ENCODE measurements around the gene DTNA. TPM values are rescaled to one million over a fixed set of nuclear protein-coding genes. Genes with fewer than 3 reads are reported as not detected.
A peak's percentile ranks its signal among the peaks of the same experiment; 100 is the strongest.

The DTNA gene
- total RNA-seq, 1 donor from 2014 or later = not detected

DNA sequence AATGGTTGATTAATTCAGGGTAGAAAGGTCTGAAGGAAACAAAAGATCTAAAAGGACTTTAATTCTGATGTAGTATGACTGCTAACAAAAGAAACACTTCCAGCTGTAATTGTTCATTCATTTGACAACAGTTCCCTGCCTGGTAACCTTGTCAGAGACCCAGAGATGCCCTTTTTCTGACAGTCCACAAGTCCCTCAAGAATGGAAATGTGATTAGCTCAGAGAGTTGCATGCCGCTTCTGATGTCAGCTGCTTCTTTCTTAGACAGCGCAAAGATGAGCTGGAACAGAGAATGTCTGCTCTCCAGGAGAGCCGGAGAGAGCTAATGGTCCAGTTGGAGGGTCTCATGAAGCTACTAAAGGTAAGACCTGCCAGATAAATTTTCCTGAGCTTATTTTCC lies 153.6 kb downstream of the DTNA start:
- peaks cover 40% of the 10 kb centered on the region for H3K4me1 Mint-ChIP-seq (ENCODE audit: low read depth)
- peaks cover 27% of the 10 kb centered on the region for H3K27me3 Mint-ChIP-seq (ENCODE audit: insufficient read depth)
- no peak for DNase-seq (ENCODE audit: low spot score)
- H3K36me3 Mint-ChIP-seq (ENCODE audit: low read depth) = peaks cover 2% of the 10 kb centered on the region
- no peak overlapping the region for H3K4me3 Mint-ChIP-seq
- H3K9me3 Mint-ChIP-seq = no peaks in the 10 kb centered on the region
- no peak overlapping the region for H3K27ac Mint-ChIP-seq
- intact Hi-C loops (cut with micrococcal nuclease) = loop anchor here (5.0 to 10.0 kb wide), 2 partner anchors 754 to 1111 kb away; partner anchors contain the start of gene RMP24

DNA sequence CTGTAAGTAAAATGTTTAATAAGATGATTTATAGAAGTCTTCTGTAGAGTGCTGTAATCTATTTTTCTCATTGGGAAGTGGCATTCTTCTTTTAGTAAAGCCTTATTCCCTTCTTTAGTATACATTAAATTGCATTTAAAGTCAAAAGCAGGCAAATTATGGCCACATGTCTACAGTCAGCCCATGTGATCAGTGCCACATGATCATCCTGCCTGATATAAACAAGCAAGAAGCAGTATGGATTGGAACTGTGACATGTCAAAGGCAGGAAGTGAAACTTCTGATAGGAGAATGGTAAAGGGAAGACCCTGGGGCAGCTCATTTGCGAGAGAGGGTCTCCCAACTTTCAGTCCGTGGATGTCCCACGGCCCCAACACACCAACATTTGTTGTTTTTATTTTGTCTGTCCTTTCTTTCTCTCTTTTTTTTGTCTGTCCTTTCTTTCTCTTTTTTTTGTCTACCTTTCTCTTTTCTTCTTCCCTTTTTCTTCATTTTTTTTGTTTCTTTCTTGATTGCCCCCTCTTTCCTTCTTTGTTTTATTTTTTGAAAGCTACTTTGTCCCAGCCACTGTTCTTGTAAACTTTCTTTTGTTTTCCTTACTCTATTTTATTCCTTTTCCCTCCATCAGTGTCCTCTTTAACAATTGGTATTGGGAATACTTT lies 154.9 kb downstream of the DTNA start:
- H3K4me3 Mint-ChIP-seq = no peak overlapping the region
- H3K9me3 Mint-ChIP-seq = no peaks in the 10 kb centered on the region
- H3K27ac Mint-ChIP-seq = peak overlapping the region; percentile 55
- peaks cover 23% of the 10 kb centered on the region for H3K27me3 Mint-ChIP-seq (ENCODE audit: insufficient read depth)
- no peak for DNase-seq (ENCODE audit: low spot score)
- H3K4me1 Mint-ChIP-seq (ENCODE audit: low read depth) = peaks cover 40% of the 10 kb centered on the region
- peaks cover 2% of the 10 kb centered on the region for H3K36me3 Mint-ChIP-seq (ENCODE audit: low read depth)
- intact Hi-C loops (cut with micrococcal nuclease) = loop anchor here (5.0 to 10.0 kb wide), 2 partner anchors 752 to 1110 kb away; partner anchors contain the start of gene RMP24

DNA sequence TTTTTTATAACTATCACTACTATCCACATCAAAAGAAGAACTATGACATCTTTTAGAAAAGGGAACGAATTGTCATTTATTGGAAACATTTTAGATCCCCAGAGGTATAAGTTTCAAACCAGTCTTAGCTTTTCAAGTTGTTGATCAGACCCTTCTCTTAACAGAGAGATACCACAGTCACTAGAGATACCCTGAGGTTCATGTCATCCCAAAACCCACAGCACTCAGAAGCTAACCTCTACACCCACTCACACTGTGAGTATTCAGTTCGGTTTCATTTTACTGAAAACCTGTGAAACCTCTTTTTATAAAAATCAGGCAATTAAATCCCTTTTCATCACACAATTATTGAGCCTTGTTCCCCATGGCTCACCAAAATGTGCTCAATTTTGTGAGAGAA lies 156.2 kb downstream of the DTNA start:
- Mint-ChIP-seq H3K4me1 (ENCODE audit: low read depth) (peaks cover 33% of the 10 kb centered on the region), H3K36me3 (ENCODE audit: low read depth) (peaks cover 2% of the 10 kb centered on the region), H3K27me3 (ENCODE audit: insufficient read depth) (peaks cover 23% of the 10 kb centered on the region), H3K9me3 (no peaks in the 10 kb centered on the region), H3K4me3 (no peak overlapping the region), H3K27ac (peak overlapping the region; percentile 7)
- no peak for DNase-seq (ENCODE audit: low spot score)
- intact Hi-C loops (cut with micrococcal nuclease) = loop anchor here (1.0 to 10.0 kb wide), 2 partner anchors 113 to 1108 kb away; partner anchors contain the start of gene RMP24

DNA sequence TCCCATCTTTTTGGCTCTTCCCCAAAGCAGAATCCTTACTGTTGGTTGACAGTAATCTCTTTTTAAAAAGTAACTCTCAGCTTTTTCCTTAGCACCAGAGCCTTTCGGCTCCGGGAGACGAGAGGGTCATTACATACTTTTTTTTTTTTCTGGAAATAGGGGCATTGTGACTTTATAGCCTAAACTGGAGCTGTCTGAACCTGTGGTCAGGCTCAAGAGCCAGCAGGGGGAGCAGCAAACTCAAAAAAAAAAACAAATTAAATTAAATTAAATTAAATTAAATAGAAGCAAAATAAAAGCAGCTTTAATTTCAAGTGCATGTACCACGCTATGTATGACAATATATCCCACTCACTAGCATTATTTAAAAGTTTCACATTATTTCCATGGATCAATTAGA lies 156.6 kb downstream of the DTNA start:
- H3K4me1 Mint-ChIP-seq (ENCODE audit: low read depth) = peaks cover 33% of the 10 kb centered on the region
- H3K36me3 Mint-ChIP-seq (ENCODE audit: low read depth) = peaks cover 2% of the 10 kb centered on the region
- no peak overlapping the region for H3K4me3 Mint-ChIP-seq
- H3K27ac Mint-ChIP-seq = no peak overlapping the region
- H3K9me3 Mint-ChIP-seq = no peaks in the 10 kb centered on the region
- no peak for DNase-seq (ENCODE audit: low spot score)
- intact Hi-C loops (cut with micrococcal nuclease) = loop anchor here (1.0 to 10.0 kb wide), 2 partner anchors 113 to 1108 kb away; partner anchors contain the start of gene RMP24
- peaks cover 23% of the 10 kb centered on the region for H3K27me3 Mint-ChIP-seq (ENCODE audit: insufficient read depth)

DNA sequence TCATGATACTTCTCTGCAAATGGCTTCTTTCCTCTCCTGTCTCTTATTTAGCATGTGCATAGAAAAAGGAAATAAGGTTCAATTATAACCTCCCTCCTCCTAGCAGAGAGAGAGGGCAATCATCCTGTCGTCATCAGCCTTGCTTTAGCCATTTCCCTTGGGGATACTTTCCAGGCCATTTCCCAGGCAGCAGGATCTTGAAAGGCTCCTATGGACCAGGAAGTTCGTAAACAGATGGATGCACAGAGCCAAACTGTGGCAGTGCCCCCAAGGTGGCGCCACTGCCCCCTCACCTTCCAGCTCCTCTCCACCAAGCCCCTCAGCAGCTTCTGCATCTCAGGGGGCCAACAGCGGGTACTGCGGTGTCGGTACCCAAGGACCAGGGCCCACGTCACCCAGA lies 157.4 kb downstream of the DTNA start:
- H3K27me3 Mint-ChIP-seq (ENCODE audit: insufficient read depth) = peaks cover 20% of the 10 kb centered on the region
- no peak overlapping the region for H3K27ac Mint-ChIP-seq
- peaks cover 33% of the 10 kb centered on the region for H3K4me1 Mint-ChIP-seq (ENCODE audit: low read depth)
- intact Hi-C loops (cut with micrococcal nuclease) = loop anchor here (10.0 kb wide), 1 partner anchor 1107 kb away; the partner anchor contains the start of gene RMP24
- H3K4me3 Mint-ChIP-seq = no peak overlapping the region
- DNase-seq (ENCODE audit: low spot score) = no peak
- H3K36me3 Mint-ChIP-seq (ENCODE audit: low read depth) = peaks cover 2% of the 10 kb centered on the region
- no peaks in the 10 kb centered on the region for H3K9me3 Mint-ChIP-seq

DNA sequence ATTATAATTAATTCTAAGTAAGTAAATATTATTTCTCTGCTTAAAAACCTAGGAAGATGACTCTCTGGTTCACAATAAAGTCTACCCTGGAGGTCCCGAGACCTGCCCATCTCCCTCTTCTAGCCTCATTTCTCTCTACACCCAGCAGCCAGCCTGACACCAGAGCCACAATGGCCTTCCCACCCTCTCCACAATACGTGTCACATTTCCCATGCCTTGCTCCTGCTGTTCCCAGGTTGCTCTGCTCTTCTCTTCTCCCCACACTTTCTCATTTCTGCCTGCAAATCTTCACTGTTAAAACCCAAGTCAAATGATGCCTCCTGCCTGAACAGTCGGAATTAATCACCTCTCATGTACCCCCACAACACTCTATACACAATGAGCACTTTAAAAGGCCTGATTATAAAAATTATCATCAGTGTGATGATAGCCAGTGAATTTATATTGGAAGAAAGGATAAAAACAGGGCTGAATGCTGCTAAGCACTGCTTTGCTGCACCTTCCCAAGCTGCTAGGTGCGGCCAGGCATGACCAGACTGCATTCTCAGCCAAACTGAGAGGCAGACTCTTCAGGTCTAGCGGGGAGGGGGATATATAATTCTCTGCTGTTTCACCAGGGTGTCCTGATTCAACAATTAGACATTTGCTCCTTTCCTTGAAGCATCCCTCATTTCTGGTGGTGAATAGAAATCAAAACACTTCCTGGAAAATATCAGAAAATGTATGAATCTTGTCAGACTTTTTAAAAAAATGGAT lies 160.6 kb downstream of the DTNA start:
- intact Hi-C loops (cut with micrococcal nuclease) = no loop called here
- no peak for DNase-seq (ENCODE audit: low spot score)
- H3K4me3 Mint-ChIP-seq = no peak overlapping the region
- H3K36me3 Mint-ChIP-seq (ENCODE audit: low read depth) = no peaks in the 10 kb centered on the region
- peaks cover 11% of the 10 kb centered on the region for H3K27me3 Mint-ChIP-seq (ENCODE audit: insufficient read depth)
- no peaks in the 10 kb centered on the region for H3K9me3 Mint-ChIP-seq
- H3K27ac Mint-ChIP-seq = no peak overlapping the region
- H3K4me1 Mint-ChIP-seq (ENCODE audit: low read depth) = peaks cover 18% of the 10 kb centered on the region

DNA sequence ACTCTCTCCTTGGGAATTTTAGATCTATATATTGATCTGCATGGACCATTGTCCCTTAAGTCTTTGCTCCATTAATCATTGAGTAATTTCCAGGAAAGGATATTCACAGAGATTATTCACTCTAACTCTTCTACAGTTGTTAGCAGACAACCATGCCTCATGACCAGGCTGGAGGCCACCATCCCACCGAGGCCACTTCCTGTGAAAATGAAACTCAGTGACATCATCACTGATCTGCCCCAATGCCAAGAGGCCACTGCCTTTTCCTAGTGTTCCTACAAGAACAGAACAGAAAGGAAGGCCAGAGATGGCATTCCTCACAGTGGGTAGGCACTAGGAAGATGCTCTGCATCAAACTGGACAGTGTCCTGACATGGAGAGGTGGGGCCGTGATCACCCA lies 161.3 kb downstream of the DTNA start:
- H3K9me3 Mint-ChIP-seq = no peaks in the 10 kb centered on the region
- intact Hi-C loops (cut with micrococcal nuclease) = no loop called here
- peaks cover 8% of the 10 kb centered on the region for H3K27me3 Mint-ChIP-seq (ENCODE audit: insufficient read depth)
- no peak overlapping the region for H3K4me3 Mint-ChIP-seq
- H3K36me3 Mint-ChIP-seq (ENCODE audit: low read depth) = no peaks in the 10 kb centered on the region
- peaks cover 11% of the 10 kb centered on the region for H3K4me1 Mint-ChIP-seq (ENCODE audit: low read depth)
- H3K27ac Mint-ChIP-seq = no peak overlapping the region
- no peak for DNase-seq (ENCODE audit: low spot score)

DNA sequence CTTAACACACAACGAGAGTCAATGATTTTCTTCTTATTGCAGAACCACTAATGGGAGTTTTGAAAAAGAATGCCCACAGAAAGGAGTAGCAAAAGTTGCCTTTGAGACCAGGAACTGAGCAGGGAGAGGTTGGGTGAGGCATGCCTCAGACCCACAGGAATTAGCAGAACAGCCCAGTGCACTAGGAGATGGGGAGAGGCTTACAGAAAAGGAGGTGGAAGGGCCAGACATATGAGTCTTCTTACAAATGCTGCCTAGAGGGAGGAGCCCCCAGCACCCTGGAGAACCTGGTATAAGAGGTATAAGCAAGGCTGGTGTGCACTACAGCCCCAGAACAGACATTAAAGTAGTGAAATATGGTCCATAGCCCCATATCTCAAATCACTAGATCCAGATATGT lies 162.0 kb downstream of the DTNA start:
- H3K4me3 Mint-ChIP-seq = no peak overlapping the region
- no peaks in the 10 kb centered on the region for H3K36me3 Mint-ChIP-seq (ENCODE audit: low read depth)
- H3K9me3 Mint-ChIP-seq = no peaks in the 10 kb centered on the region
- H3K27ac Mint-ChIP-seq = no peak overlapping the region
- DNase-seq (ENCODE audit: low spot score) = no peak
- peaks cover 8% of the 10 kb centered on the region for H3K27me3 Mint-ChIP-seq (ENCODE audit: insufficient read depth)
- peaks cover 5% of the 10 kb centered on the region for H3K4me1 Mint-ChIP-seq (ENCODE audit: low read depth)
- intact Hi-C loops (cut with micrococcal nuclease) = no loop called here

DNA sequence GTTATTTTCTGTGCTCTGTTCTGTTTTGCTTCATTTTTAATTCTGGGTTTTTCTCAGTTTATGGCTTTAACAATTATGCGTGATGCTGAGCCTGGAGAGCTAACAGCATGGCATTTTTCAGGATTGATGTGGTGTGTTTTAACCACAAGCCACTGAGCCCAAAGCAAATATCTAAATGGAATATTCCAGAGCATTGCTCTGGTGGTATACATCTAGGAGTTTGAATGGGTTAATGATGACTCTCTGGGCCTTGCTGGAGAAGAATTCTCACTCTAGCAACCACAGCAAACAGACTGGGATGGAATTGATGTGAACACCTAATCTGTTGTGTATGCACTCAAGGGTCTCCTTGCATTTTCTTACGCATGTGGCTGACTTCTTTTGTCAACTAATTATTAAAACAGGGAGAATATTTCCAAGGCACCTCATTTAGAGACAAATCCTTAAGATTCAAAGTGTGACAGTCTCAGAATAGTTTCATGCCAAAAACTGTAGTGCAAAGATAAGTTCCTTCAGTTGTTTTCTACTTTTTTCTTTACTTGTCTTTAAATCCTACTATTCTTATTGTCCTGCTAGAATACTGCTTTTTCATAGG lies 164.0 kb downstream of the DTNA start:
- intact Hi-C loops (cut with micrococcal nuclease) = no loop called here
- Mint-ChIP-seq H3K27ac (no peak overlapping the region), H3K27me3 (ENCODE audit: insufficient read depth) (peaks cover 12% of the 10 kb centered on the region), H3K4me1 (ENCODE audit: low read depth) (no peaks in the 10 kb centered on the region), H3K9me3 (no peaks in the 10 kb centered on the region), H3K4me3 (no peak overlapping the region), H3K36me3 (ENCODE audit: low read depth) (no peaks in the 10 kb centered on the region)
- DNase-seq (ENCODE audit: low spot score) = no peak

DNA sequence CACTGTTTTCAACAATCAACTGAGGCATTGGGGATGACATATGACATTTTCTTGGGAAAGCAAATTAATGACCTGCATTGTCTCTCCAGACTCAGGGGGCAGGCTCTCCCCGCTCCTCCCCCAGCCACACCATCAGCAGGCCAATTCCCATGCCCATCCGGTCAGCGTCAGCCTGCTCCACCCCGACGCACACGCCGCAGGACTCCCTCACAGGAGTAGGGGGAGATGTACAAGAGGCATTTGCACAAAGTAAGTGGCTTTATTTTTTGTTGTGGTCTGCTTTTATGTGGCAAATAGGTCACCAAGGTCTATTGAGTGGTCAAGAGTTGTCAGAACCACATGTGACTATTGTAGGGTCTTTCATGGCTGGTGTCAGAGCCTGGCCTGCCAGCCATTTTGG lies 165.1 kb downstream of the DTNA start:
- Mint-ChIP-seq H3K4me3 (no peak overlapping the region), H3K27ac (no peak overlapping the region), H3K36me3 (ENCODE audit: low read depth) (no peaks in the 10 kb centered on the region), H3K27me3 (ENCODE audit: insufficient read depth) (peaks cover 15% of the 10 kb centered on the region), H3K9me3 (no peaks in the 10 kb centered on the region), H3K4me1 (ENCODE audit: low read depth) (no peaks in the 10 kb centered on the region)
- intact Hi-C loops (cut with micrococcal nuclease) = no loop called here
- DNase-seq (ENCODE audit: low spot score) = no peak

DNA sequence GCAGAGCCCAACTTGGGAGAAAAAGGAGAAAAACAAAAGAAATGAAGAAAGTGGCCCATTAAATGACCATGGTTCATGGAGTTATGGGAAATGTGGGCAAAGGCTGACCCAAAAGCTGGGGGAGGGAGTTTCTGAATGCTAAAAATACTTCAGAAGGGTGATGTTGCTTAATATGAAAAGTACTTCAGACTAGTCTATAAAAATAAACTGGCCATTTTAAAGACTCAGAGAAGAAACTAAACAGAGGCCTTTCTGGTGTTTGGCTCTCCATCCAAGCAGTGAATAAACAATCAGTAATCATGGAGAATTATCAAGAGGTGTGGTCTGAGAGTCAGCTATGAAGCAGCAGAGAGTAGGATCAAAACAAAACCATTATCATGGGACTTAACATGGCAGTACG lies 170.3 kb downstream of the DTNA start:
- H3K36me3 Mint-ChIP-seq (ENCODE audit: low read depth) = no peaks in the 10 kb centered on the region
- H3K27ac Mint-ChIP-seq = no peak overlapping the region
- no peak for DNase-seq (ENCODE audit: low spot score)
- H3K27me3 Mint-ChIP-seq (ENCODE audit: insufficient read depth) = peaks cover 13% of the 10 kb centered on the region
- no peak overlapping the region for H3K4me3 Mint-ChIP-seq
- no peaks in the 10 kb centered on the region for H3K9me3 Mint-ChIP-seq
- H3K4me1 Mint-ChIP-seq (ENCODE audit: low read depth) = no peaks in the 10 kb centered on the region
- intact Hi-C loops (cut with micrococcal nuclease) = no loop called here

DNA sequence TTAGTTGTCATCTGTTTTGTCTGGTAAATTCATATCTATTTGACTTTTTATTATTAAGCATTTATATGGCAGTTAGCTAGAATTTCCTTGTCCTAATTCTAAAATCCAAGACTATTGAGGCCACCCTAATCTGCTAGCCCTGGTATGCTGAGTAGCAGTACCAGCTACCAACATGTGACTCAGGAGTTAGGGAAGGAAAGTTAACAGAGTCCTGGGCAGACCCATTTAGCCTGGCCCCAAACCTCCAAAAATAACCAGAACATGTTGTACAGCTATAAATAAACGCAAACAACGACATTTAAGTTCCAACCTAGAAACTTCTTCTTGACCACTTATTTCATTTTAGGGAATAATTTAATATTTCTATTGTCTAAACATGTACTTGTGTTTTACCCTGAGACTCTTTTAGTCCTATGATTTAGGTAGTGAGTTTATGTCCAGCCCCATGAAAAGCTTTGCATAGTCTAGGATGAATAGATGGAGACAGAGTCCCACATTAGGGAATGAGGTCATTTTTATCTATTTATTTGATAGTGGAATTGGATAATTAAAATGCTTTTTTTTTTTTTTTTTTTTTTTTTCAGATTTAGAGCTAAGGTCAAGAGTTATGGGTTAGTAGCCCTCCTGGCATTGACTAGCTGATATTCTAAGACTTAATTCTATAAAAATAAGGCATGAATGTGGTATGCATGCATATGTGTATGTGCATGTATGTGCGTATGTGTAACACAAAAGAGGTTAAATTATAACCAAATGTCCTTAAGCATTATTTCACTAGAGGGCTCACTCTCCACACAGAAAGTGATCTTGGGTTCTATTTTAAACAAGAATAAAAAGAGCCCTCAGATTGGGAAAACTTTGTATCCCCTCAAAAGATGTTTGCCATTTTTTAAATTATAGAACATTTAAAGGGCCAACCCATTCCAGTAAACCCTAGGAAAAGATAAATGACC lies 171.1 kb downstream of the DTNA start:
- Mint-ChIP-seq H3K36me3 (ENCODE audit: low read depth) (no peaks in the 10 kb centered on the region), H3K27me3 (ENCODE audit: insufficient read depth) (peaks cover 8% of the 10 kb centered on the region), H3K4me3 (no peak overlapping the region), H3K27ac (no peak overlapping the region), H3K9me3 (no peaks in the 10 kb centered on the region), H3K4me1 (ENCODE audit: low read depth) (no peaks in the 10 kb centered on the region)
- intact Hi-C loops (cut with micrococcal nuclease) = no loop called here
- DNase-seq (ENCODE audit: low spot score) = no peak

All from activated T-helper 1 cell treated with anti-CD3 and anti-CD28 coated beads, Interleukin-12 subunit alpha, Interleukin-12 subunit beta, Interleukin-2, Interleukin-4 antibody, amounts not matched to agents 30 ng/mL and 10 ng/mL and 1 ng/mL, durations not matched to agents 14 hours and 24 hours and 36 hours (primary cell).